HepG2 (cell line): ENCODE results near the gene DDRGK1. TPM values are rescaled to one million over a fixed set of nuclear protein-coding genes. Genes with fewer than 3 reads are reported as not detected.
A peak's percentile ranks its signal among the peaks of the same experiment; 100 is the strongest.

ENCODE experiments used
- HMG20A ChIP-seq: IDR thresholded peaks from 2 replicates; pipeline ENCODE4 v1.6.1; 2016; ENCODE audit warnings: borderline replicate concordance
- KMT2A ChIP-seq: sonication (generic); formaldehyde crosslinking; IDR thresholded peaks from 2 replicates; pipeline ENCODE4 v1.4.0; 2020; ENCODE audit warnings: missing genetic modification reagents
- MTA3 ChIP-seq: sonication (generic); formaldehyde crosslinking; IDR thresholded peaks from 2 replicates; pipeline ENCODE4 v1.4.0; 2020; ENCODE audit warnings: missing genetic modification reagents
- MYNN ChIP-seq: sonication (generic); formaldehyde crosslinking; IDR thresholded peaks from 2 replicates; pipeline ENCODE4 v1.4.0; 2020; ENCODE audit warnings: mild to moderate bottlenecking, low read depth, missing genetic modification reagents
- NRL ChIP-seq: sonication (generic); formaldehyde crosslinking; IDR thresholded peaks from 2 replicates; pipeline ENCODE4 v1.5.0; 2020; ENCODE audit warnings: missing genetic modification reagents, mild to moderate bottlenecking, moderate library complexity, borderline replicate concordance
- ZNF337 ChIP-seq: sonication (generic); formaldehyde crosslinking; IDR thresholded peaks from 2 replicates; pipeline ENCODE4 v1.5.1; 2020; ENCODE audit warnings: missing genetic modification reagents, low read depth, mild to moderate bottlenecking, borderline replicate concordance
- ZNF614 ChIP-seq: IDR thresholded peaks from 2 replicates; pipeline ENCODE4 v1.6.1; 2018; ENCODE audit warnings: missing biosample characterization, missing genetic modification reagents, inconsistent platforms, borderline replicate concordance
- ZNF703 ChIP-seq: sonication (generic); formaldehyde crosslinking; IDR thresholded peaks from 2 replicates; pipeline ENCODE4 v1.5.1; 2020; ENCODE audit warnings: missing genetic modification reagents, mild to moderate bottlenecking, moderate library complexity, borderline replicate concordance
- ZNF766 ChIP-seq: sonication (generic); formaldehyde crosslinking; IDR thresholded peaks from 2 replicates; pipeline ENCODE4 v1.5.0; 2020; ENCODE audit warnings: missing genetic modification reagents, borderline replicate concordance
- ZSCAN29 ChIP-seq: sonication (generic); formaldehyde crosslinking; conservative IDR thresholded peaks from 2 replicates; pipeline ENCODE4 v1.4.0; 2020; ENCODE audit warnings: mild to moderate bottlenecking, missing genetic modification reagents
- polyA plus RNA-seq, 8 experiments: library from polyadenylated mRNA; depleted of rRNA in 3 of 8; stranded (reverse) in 7 of 8; unstranded in 1 of 8; fragments of >200 nt; fragmentation: Illumina TruSeq in 4 of 8; extraction: Trizol in 4 of 8; gene quantifications; 2 replicates each; pipeline versions ENCODE4 v1.2.1 to v1.2.3, GENCODE V29; 2011 to 2016; ENCODE audit warnings: low read depth in 4 of 8, missing spikeins in 1 of 8, mixed read lengths in 1 of 8; ENCODE audit not compliant: insufficient read depth in 1 of 8
- total RNA-seq, 5 experiments: library from RNA; depleted of rRNA; stranded (reverse); fragments of >200 nt; fragmentation: Illumina TruSeq; extraction: Trizol; gene quantifications; 2 replicates each; pipeline ENCODE4 v1.2.3, GENCODE V29; 2016; ENCODE audit warnings: low read depth in 1 of 5
- TF ChIP-seq, protein P1 (sequence below): sonication (generic); formaldehyde crosslinking; IDR thresholded peaks from 2 replicates; pipeline ENCODE4 v1.4.0; 2020; ENCODE audit warnings: missing genetic modification reagents
- TF ChIP-seq, protein P2 (sequence below): sonication (generic); formaldehyde crosslinking; IDR thresholded peaks from 2 replicates; pipeline ENCODE4 v1.5.1; 2020; ENCODE audit warnings: missing genetic modification reagents, mild to moderate bottlenecking, borderline replicate concordance
- TF ChIP-seq, protein P3 (sequence below): sonication (generic); formaldehyde crosslinking; IDR thresholded peaks from 2 replicates; pipeline ENCODE4 v1.5.1; 2020; ENCODE audit warnings: mild to moderate bottlenecking, missing genetic modification reagents, borderline replicate concordance
- TF ChIP-seq, protein P4 (sequence below): sonication (generic); formaldehyde crosslinking; IDR thresholded peaks from 2 replicates; pipeline ENCODE4 v1.5.1; 2020; ENCODE audit warnings: missing genetic modification reagents, mild to moderate bottlenecking, borderline replicate concordance

DDRGK1 gene
- total and polyA plus RNA-seq, 2 of the 13 experiments (the other 11 are each of a cell fraction or from before 2014, with no cell fraction given), result 96.7 to 149 TPM

DNA sequence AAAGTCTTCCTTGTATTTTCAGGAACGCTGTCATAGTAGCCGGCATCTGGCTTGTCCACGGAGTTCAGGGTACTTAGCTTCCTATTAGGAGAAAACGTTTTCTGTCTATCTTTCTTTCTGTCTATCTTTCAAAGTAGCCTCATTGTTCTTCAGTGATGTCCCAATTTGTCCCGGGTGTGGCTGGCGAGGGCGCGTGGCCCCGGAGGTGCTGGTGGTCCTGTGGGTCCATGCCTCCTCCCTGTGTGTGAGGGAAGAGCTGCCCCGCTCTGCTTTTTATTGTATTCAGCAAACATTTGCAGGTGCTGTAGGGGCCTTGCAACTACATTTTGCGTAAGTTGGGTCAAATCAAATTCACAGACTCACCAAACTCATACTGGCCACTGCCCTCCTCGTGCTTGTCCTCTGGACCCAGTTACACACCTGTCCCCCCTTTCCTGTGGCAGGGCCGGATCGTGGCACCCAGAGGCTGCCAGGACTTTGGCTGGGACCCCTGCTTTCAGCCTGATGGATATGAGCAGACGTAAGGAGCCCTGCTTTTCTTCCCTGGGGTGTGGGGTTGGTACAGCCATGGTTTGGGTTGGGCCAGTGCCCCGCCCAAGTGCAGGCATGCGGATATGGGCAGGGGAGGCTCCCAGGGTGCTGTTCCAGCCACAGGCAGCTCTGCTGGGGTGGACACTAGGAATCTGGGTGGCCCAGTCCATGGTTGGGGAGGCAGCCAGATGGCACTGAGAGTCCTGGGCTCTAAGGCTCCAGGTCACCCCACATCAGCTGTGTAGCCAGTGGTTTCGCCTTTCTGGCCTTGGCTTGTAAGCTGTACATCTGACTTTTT, 17.1 kb upstream of the DDRGK1 start (continued):
- TF ChIP-seq, protein P1, sequence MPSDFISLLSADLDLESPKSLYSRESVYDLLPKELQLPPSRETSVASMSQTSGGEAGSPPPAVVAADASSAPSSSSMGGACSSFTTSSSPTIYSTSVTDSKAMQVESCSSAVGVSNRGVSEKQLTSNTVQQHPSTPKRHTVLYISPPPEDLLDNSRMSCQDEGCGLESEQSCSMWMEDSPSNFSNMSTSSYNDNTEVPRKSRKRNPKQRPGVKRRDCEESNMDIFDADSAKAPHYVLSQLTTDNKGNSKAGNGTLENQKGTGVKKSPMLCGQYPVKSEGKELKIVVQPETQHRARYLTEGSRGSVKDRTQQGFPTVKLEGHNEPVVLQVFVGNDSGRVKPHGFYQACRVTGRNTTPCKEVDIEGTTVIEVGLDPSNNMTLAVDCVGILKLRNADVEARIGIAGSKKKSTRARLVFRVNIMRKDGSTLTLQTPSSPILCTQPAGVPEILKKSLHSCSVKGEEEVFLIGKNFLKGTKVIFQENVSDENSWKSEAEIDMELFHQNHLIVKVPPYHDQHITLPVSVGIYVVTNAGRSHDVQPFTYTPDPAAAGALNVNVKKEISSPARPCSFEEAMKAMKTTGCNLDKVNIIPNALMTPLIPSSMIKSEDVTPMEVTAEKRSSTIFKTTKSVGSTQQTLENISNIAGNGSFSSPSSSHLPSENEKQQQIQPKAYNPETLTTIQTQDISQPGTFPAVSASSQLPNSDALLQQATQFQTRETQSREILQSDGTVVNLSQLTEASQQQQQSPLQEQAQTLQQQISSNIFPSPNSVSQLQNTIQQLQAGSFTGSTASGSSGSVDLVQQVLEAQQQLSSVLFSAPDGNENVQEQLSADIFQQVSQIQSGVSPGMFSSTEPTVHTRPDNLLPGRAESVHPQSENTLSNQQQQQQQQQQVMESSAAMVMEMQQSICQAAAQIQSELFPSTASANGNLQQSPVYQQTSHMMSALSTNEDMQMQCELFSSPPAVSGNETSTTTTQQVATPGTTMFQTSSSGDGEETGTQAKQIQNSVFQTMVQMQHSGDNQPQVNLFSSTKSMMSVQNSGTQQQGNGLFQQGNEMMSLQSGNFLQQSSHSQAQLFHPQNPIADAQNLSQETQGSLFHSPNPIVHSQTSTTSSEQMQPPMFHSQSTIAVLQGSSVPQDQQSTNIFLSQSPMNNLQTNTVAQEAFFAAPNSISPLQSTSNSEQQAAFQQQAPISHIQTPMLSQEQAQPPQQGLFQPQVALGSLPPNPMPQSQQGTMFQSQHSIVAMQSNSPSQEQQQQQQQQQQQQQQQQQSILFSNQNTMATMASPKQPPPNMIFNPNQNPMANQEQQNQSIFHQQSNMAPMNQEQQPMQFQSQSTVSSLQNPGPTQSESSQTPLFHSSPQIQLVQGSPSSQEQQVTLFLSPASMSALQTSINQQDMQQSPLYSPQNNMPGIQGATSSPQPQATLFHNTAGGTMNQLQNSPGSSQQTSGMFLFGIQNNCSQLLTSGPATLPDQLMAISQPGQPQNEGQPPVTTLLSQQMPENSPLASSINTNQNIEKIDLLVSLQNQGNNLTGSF (CRISPR knock-in tag), result 0 out of 2 replicates have a peak, but pooled peaks have one; percentile 18
- TF ChIP-seq MYNN (CRISPR knock-in tag), result no peak
- TF ChIP-seq, protein P2, sequence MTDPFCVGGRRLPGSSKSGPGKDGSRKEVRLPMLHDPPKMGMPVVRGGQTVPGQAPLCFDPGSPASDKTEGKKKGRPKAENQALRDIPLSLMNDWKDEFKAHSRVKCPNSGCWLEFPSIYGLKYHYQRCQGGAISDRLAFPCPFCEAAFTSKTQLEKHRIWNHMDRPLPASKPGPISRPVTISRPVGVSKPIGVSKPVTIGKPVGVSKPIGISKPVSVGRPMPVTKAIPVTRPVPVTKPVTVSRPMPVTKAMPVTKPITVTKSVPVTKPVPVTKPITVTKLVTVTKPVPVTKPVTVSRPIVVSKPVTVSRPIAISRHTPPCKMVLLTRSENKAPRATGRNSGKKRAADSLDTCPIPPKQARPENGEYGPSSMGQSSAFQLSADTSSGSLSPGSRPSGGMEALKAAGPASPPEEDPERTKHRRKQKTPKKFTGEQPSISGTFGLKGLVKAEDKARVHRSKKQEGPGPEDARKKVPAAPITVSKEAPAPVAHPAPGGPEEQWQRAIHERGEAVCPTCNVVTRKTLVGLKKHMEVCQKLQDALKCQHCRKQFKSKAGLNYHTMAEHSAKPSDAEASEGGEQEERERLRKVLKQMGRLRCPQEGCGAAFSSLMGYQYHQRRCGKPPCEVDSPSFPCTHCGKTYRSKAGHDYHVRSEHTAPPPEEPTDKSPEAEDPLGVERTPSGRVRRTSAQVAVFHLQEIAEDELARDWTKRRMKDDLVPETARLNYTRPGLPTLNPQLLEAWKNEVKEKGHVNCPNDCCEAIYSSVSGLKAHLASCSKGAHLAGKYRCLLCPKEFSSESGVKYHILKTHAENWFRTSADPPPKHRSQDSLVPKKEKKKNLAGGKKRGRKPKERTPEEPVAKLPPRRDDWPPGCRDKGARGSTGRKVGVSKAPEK (CRISPR knock-in tag), result no peak
- no peak for TF ChIP-seq ZNF614
- no peak for TF ChIP-seq ZSCAN29 (CRISPR knock-in tag)
- TF ChIP-seq, protein P3, sequence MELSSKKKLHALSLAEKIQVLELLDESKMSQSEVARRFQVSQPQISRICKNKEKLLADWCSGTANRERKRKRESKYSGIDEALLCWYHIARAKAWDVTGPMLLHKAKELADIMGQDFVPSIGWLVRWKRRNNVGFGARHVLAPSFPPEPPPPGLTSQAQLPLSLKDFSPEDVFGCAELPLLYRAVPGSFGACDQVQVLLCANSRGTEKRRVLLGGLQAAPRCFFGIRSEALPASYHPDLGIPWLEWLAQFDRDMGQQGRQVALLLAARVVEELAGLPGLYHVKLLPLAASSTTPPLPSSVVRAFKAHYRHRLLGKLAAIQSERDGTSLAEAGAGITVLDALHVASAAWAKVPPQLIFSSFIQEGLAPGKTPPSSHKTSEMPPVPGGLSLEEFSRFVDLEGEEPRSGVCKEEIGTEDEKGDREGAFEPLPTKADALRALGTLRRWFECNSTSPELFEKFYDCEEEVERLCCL (CRISPR knock-in tag), result 0 out of 2 replicates have a peak, but pooled peaks have one; percentile 34
- TF ChIP-seq MTA3, result no peak
- peak; percentile 45; the same call in 1 of the 2 replicates for TF ChIP-seq NRL (CRISPR knock-in tag)
- TF ChIP-seq HMG20A (CRISPR knock-in tag), result no peak
- TF ChIP-seq ZNF766, result no peak
- TF ChIP-seq ZNF703 (CRISPR knock-in tag), result no peak
- TF ChIP-seq, protein P4, sequence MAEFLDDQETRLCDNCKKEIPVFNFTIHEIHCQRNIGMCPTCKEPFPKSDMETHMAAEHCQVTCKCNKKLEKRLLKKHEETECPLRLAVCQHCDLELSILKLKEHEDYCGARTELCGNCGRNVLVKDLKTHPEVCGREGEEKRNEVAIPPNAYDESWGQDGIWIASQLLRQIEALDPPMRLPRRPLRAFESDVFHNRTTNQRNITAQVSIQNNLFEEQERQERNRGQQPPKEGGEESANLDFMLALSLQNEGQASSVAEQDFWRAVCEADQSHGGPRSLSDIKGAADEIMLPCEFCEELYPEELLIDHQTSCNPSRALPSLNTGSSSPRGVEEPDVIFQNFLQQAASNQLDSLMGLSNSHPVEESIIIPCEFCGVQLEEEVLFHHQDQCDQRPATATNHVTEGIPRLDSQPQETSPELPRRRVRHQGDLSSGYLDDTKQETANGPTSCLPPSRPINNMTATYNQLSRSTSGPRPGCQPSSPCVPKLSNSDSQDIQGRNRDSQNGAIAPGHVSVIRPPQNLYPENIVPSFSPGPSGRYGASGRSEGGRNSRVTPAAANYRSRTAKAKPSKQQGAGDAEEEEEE (CRISPR knock-in tag), result no peak
- no peak for TF ChIP-seq ZNF337 (CRISPR knock-in tag)
- TF ChIP-seq KMT2A (CRISPR knock-in tag), result 0 out of 2 replicates have a peak, but pooled peaks have one; percentile 34
